PC-3 (cell line): ENCODE results near the gene EXOC4.

Source experiments
- EZH2phosphoT487 ChIP-seq: fragments of 300-600 bp; sonication (generic); IDR thresholded peaks from 2 replicates; pipeline ENCODE4 v1.6.1; 2018; ENCODE audit warnings: mild to moderate bottlenecking, antibody characterized with exemption, low read length, borderline replicate concordance
- TF ChIP-seq, protein P1 (sequence below): fragments of 300-600 bp; sonication (generic); conservative IDR thresholded peaks from 2 replicates; pipeline ENCODE4 v1.5.1; 2017; ENCODE audit warnings: antibody characterized with exemption, low read depth, mild to moderate bottlenecking, low read length

DNA sequence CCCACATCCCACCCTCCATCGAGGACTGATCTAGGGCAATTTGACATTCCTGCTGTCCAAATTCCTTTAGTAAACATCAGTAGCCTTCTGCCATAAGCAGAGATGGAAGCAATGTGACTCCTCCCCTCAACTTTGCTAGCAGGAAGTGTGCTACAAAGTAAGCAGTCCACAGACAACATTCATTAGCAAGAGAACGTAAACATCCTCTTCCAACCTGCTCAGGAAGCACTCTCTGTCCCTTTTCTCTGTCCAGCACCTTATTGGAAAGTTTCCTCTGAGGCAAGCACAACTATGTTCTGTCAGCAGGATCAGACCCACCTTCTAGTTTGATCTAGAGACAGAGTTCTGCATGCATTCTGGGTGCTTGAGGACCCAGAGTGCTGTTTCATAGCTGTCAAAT lies 826.1 kb downstream of the EXOC4 start:
- TF ChIP-seq, protein P1, sequence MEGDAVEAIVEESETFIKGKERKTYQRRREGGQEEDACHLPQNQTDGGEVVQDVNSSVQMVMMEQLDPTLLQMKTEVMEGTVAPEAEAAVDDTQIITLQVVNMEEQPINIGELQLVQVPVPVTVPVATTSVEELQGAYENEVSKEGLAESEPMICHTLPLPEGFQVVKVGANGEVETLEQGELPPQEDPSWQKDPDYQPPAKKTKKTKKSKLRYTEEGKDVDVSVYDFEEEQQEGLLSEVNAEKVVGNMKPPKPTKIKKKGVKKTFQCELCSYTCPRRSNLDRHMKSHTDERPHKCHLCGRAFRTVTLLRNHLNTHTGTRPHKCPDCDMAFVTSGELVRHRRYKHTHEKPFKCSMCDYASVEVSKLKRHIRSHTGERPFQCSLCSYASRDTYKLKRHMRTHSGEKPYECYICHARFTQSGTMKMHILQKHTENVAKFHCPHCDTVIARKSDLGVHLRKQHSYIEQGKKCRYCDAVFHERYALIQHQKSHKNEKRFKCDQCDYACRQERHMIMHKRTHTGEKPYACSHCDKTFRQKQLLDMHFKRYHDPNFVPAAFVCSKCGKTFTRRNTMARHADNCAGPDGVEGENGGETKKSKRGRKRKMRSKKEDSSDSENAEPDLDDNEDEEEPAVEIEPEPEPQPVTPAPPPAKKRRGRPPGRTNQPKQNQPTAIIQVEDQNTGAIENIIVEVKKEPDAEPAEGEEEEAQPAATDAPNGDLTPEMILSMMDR = no peak
- no peak for TF ChIP-seq EZH2phosphoT487
